ENCODE results near the gene OR10V1. TPM values are rescaled to one million over a fixed set of nuclear protein-coding genes. Genes with fewer than 3 reads are reported as not detected.

Gene OR10V1
- total and polyA plus RNA-seq, 2 experiments from 2014 or later, result not detected

DNA sequence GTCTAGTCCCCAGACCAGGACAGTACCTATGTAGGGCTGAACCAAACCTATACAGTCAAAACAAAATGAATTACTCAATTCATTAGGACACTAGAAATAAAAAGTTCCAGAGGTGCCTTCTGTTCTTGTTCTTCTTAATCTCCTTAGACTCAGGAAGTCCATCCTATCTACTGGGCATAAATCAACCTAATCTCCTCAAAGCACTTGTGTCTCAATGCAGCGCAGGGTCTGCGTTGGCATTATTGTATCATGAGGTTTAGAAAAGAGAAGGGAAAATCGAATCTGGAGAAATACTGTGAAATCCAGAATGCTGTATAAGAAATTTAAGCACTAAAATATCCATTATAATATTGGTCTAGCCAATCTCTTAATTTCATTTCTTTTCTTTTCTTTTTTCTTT, 2.4 kb upstream of the OR10V1 start:
- Histone ChIP-seq H4K20me1 (replicated peaks; ENCODE audit: insufficient read depth) (no peaks in the 10 kb centered on the region), H3K9me2 (ENCODE audit: insufficient read depth) (0 out of 2 replicates have a peak, but pooled peaks cover 6% of the 10 kb centered on the region), H2AFZ (no peak overlapping the region), H3K27me3 (ENCODE audit: insufficient read depth) (no peaks in the 10 kb centered on the region), H3K4me1 (ENCODE audit: insufficient read depth) (no peaks in the 10 kb centered on the region), H3K27ac (ENCODE audit: low read depth) (no peak overlapping the region), H3K36me3 (ENCODE audit: insufficient read depth) (no peaks in the 10 kb centered on the region), H3F3A (replicated peaks; ENCODE audit: low read depth) (no peaks in the 10 kb centered on the region), H3K4me2 (no peak overlapping the region), H3K79me2 (replicated peaks; ENCODE audit: insufficient read depth) (no peaks in the 10 kb centered on the region), H3K4me3 (no peak overlapping the region)
- DNase-seq (ENCODE audit: low spot score), result no peak
- H3K9me3 Mint-ChIP-seq, result no peaks in the 10 kb centered on the region
- no peaks in the 10 kb centered on the region for H3K36me3 Mint-ChIP-seq (ENCODE audit: low read depth)
- H3K27me3 Mint-ChIP-seq (ENCODE audit: insufficient read depth, low read depth, poor library complexity), result peaks cover 1% of the 10 kb centered on the region
- ATAC-seq, result no peak
- no peaks in the 10 kb centered on the region for H3K4me1 Mint-ChIP-seq
- H3K27ac Mint-ChIP-seq, result no peak overlapping the region
- TF ChIP-seq EZH2 (IDR thresholded peaks at IDR 0.05; ENCODE audit: low read depth, unreplicated experiment) (no peak), POLR2AphosphoS5 (IDR thresholded peaks at IDR 0.05; ENCODE audit: low read depth) (no peak), JUNB (IDR thresholded peaks at IDR 0.05; ENCODE audit: unreplicated experiment) (no peak), REST (IDR thresholded peaks at IDR 0.05; ENCODE audit: unreplicated experiment) (no peak), ZNF114 (CRISPR knock-in tag; IDR thresholded peaks at IDR 0.05) (no peak)
- H3K4me3 Mint-ChIP-seq, result no peak overlapping the region

GRCh38 chr11:59710136-59710847, 3.4 kb downstream of the OR10V1 start:
- no peak for DNase-seq (ENCODE audit: low spot score)
- TF ChIP-seq STAT1 (IDR thresholded peaks at IDR 0.05; ENCODE audit: unreplicated experiment), result no peak
- no peak for TF ChIP-seq POLR2AphosphoS5 (IDR thresholded peaks at IDR 0.05; ENCODE audit: low read depth)
- TF ChIP-seq EZH2 (IDR thresholded peaks at IDR 0.05; ENCODE audit: low read depth, unreplicated experiment), result no peak
- no peak for TF ChIP-seq ZNF331 (CRISPR knock-in tag; IDR thresholded peaks at IDR 0.05; ENCODE audit: low read depth)
- no peak for TF ChIP-seq ZNF114 (CRISPR knock-in tag; IDR thresholded peaks at IDR 0.05)
- TF ChIP-seq CREB1 (CRISPR knock-in tag; IDR thresholded peaks at IDR 0.05; ENCODE audit: low read depth), result no peak
- TF ChIP-seq, protein P1, sequence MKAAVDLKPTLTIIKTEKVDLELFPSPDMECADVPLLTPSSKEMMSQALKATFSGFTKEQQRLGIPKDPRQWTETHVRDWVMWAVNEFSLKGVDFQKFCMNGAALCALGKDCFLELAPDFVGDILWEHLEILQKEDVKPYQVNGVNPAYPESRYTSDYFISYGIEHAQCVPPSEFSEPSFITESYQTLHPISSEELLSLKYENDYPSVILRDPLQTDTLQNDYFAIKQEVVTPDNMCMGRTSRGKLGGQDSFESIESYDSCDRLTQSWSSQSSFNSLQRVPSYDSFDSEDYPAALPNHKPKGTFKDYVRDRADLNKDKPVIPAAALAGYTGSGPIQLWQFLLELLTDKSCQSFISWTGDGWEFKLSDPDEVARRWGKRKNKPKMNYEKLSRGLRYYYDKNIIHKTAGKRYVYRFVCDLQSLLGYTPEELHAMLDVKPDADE (IDR thresholded peaks at IDR 0.05), result no peak
- no peak for TF ChIP-seq JUNB (IDR thresholded peaks at IDR 0.05; ENCODE audit: unreplicated experiment)
- no peak for TF ChIP-seq EZH2phosphoT487 (IDR thresholded peaks at IDR 0.05; ENCODE audit: unreplicated experiment)
- TF ChIP-seq NANOG (IDR thresholded peaks at IDR 0.05; ENCODE audit: borderline replicate concordance), result no peak

More at GRCh38 chr11:59710136-59710847, 3.4 kb downstream of the OR10V1 start:
- no peak overlapping the region for H3K4me3 ChIP-seq
- no peak overlapping the region for H2AFZ ChIP-seq
- Mint-ChIP-seq H3K27ac (no peak overlapping the region), H3K27me3 (ENCODE audit: insufficient read depth, low read depth, poor library complexity) (peaks cover 1% of the 10 kb centered on the region), H3K4me3 (no peak overlapping the region), H3K4me1 (no peaks in the 10 kb centered on the region), H3K36me3 (ENCODE audit: low read depth) (no peaks in the 10 kb centered on the region), H3K9me3 (no peaks in the 10 kb centered on the region)
- no peaks in the 10 kb centered on the region for H4K20me1 ChIP-seq (replicated peaks; ENCODE audit: insufficient read depth)
- H3K27me3 ChIP-seq (ENCODE audit: insufficient read depth), result no peaks in the 10 kb centered on the region
- H3F3A ChIP-seq (replicated peaks; ENCODE audit: low read depth), result no peaks in the 10 kb centered on the region
- 0 out of 2 replicates have a peak, but pooled peaks cover 11% of the 10 kb centered on the region for H3K9me2 ChIP-seq (ENCODE audit: insufficient read depth)
- no peak overlapping the region for H3K27ac ChIP-seq (ENCODE audit: low read depth)
- no peaks in the 10 kb centered on the region for H3K4me1 ChIP-seq (ENCODE audit: insufficient read depth)
- H3K4me2 ChIP-seq, result no peak overlapping the region
- H3K79me2 ChIP-seq (replicated peaks; ENCODE audit: insufficient read depth), result no peaks in the 10 kb centered on the region
- no peaks in the 10 kb centered on the region for H3K36me3 ChIP-seq (ENCODE audit: insufficient read depth)
- ATAC-seq, result no peak
